ENCODE data around the gene GRM7. TPM values are rescaled to one million over a fixed set of nuclear protein-coding genes. Genes with fewer than 3 reads are reported as not detected.

Gene GRM7
- total RNA-seq, 3 donors from 2014 or later = 0.59 to 1.3 (median 1.1) TPM

- no peaks in the 10 kb centered on the region for H3K27me3 ChIP-seq
- no peak overlapping the region for H3K4me3 ChIP-seq
- intact Hi-C loops (cut with DNase I; ENCODE audit: low total_unique reads) = loop anchor here (10.0 kb wide), 1 partner anchor 688 kb away; no protein-coding TSS in a partner anchor
- H3K36me3 ChIP-seq = no peaks in the 10 kb centered on the region
- no peaks in the 10 kb centered on the region for H3K4me1 ChIP-seq
- TF ChIP-seq CTCF (IDR thresholded peaks at IDR 0.05) (no peak), POLR2A (IDR thresholded peaks at IDR 0.05) (no peak), POLR2AphosphoS5 (IDR thresholded peaks at IDR 0.05) (no peak)
- H3K9me3 ChIP-seq = no peaks in the 10 kb centered on the region
- H3K27ac ChIP-seq = no peak overlapping the region
- no peak for DNase-seq (ENCODE audit: low spot score in 2 of 2)
Measured at GRCh38 chr3:7332696-7333095, 471.8 kb downstream of the GRM7 start.

GRCh38 chr3:7333125-7333524, 472.2 kb downstream of the GRM7 start:
- no peak for DNase-seq (ENCODE audit: low spot score in 2 of 2)
- Histone ChIP-seq H3K36me3 (no peaks in the 10 kb centered on the region), H3K27ac (no peak overlapping the region), H3K9me3 (no peaks in the 10 kb centered on the region), H3K4me1 (no peaks in the 10 kb centered on the region), H3K27me3 (no peaks in the 10 kb centered on the region), H3K4me3 (no peak overlapping the region)
- intact Hi-C loops (cut with DNase I; ENCODE audit: low total_unique reads) = loop anchor here (10.0 kb wide), 1 partner anchor 688 kb away; no protein-coding TSS in a partner anchor
- TF ChIP-seq POLR2A (IDR thresholded peaks at IDR 0.05) = no peak
- no peak for TF ChIP-seq CTCF (IDR thresholded peaks at IDR 0.05)
- no peak for TF ChIP-seq POLR2AphosphoS5 (IDR thresholded peaks at IDR 0.05)

GRCh38 chr3:7340795-7341194, 479.9 kb downstream of the GRM7 start:
- TF ChIP-seq CTCF (IDR thresholded peaks at IDR 0.05) = no peak
- TF ChIP-seq POLR2AphosphoS5 (IDR thresholded peaks at IDR 0.05) = no peak
- TF ChIP-seq POLR2A (IDR thresholded peaks at IDR 0.05) = no peak
- intact Hi-C loops (cut with DNase I; ENCODE audit: low total_unique reads) = no loop called here
- H3K27me3 ChIP-seq = no peaks in the 10 kb centered on the region
- no peaks in the 10 kb centered on the region for H3K9me3 ChIP-seq
- H3K4me1 ChIP-seq = no peaks in the 10 kb centered on the region
- DNase-seq (ENCODE audit: low spot score in 2 of 2) = peak in 1 of 2 donors; percentile 35
- no peak overlapping the region for H3K4me3 ChIP-seq
- H3K27ac ChIP-seq = peak overlapping the region; percentile 5 to 66
- no peaks in the 10 kb centered on the region for H3K36me3 ChIP-seq

GRCh38 chr3:7346364-7346763, 485.4 kb downstream of the GRM7 start:
- no peaks in the 10 kb centered on the region for H3K9me3 ChIP-seq
- H3K4me3 ChIP-seq = no peak overlapping the region
- H3K27ac ChIP-seq = no peak overlapping the region
- TF ChIP-seq POLR2AphosphoS5 (IDR thresholded peaks at IDR 0.05) (no peak), POLR2A (IDR thresholded peaks at IDR 0.05) (no peak), CTCF (IDR thresholded peaks at IDR 0.05) (no peak)
- no peaks in the 10 kb centered on the region for H3K36me3 ChIP-seq
- H3K27me3 ChIP-seq = no peaks in the 10 kb centered on the region
- no peaks in the 10 kb centered on the region for H3K4me1 ChIP-seq
- DNase-seq (ENCODE audit: low spot score in 2 of 2) = no peak
- intact Hi-C loops (cut with DNase I; ENCODE audit: low total_unique reads) = no loop called here

GRCh38 chr3:7357101-7357500, 496.2 kb downstream of the GRM7 start:
- DNase-seq (ENCODE audit: low spot score in 2 of 2) = no peak
- intact Hi-C loops (cut with DNase I; ENCODE audit: low total_unique reads) = no loop called here
- no peaks in the 10 kb centered on the region for H3K36me3 ChIP-seq
- H3K9me3 ChIP-seq = no peaks in the 10 kb centered on the region
- TF ChIP-seq POLR2A (IDR thresholded peaks at IDR 0.05) = no peak
- no peak for TF ChIP-seq POLR2AphosphoS5 (IDR thresholded peaks at IDR 0.05)
- TF ChIP-seq CTCF (IDR thresholded peaks at IDR 0.05) = no peak
- H3K4me1 ChIP-seq = no peaks in the 10 kb centered on the region
- no peak overlapping the region for H3K4me3 ChIP-seq
- no peaks in the 10 kb centered on the region for H3K27me3 ChIP-seq
- H3K27ac ChIP-seq = no peak overlapping the region
